Measurements from ENCODE around the gene LASP1NB.
"Not testable (repeated sequence)": the region's sequence is repeated elsewhere in the genome, so short reads cannot be mapped to it uniquely, and the experiment has no call there.

LASP1NB gene

GRCh38 chr17:38970128-38970527 is 44.7 kb downstream of the LASP1NB start:
- no peak for DNase-seq

DNA sequence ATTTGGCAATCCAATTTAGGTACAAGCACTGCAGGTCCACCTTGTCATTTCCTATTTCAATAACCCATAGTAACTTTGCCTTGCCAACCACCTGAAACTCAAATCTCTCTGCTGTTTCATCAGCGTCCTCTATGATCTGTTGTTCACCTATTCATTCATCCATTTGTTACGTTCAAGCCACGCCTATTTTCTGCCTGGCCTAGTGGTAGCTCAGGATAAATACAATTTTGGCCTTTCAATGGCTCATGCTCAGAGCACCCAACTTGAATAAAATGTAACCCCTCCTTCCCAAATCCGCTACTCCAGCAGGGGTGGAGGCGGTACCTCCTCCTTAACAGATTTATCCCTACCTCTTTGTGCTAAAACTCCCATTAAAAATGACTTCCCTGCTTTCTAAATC is 45.4 kb downstream of the LASP1NB start:
- DNase-seq, result no peak

- DNase-seq, result not testable (repeated sequence)
Measured at GRCh38 chr17:38976187-38976551, 50.8 kb downstream of the LASP1NB start.

DNA sequence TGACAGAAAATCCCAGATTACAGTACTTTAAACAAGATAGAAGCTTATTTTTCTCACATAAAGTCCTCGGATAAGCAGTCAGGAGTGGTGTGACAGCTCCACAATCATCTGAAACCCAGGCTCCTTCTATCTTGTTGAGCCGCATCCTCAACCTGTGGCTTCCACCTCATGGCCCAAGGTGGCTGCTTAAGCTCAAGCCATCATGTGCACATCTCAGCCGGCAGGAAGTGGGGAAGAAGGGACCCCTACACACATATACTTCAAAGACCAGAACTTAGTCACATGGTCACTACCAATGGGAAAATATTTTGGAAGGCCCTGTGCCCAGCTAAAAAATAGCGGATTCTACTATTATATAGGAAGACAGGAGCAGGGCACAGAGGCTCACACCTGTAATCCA is 52.8 kb downstream of the LASP1NB start:
- no peak for DNase-seq
